GM18526 (cell line): ENCODE data around the gene ARHGAP5.

Source experiments
- POLR2A ChIP-seq: IDR thresholded peaks from 3 replicates; pipeline ENCODE4 v1.6.1; 2011; ENCODE audit not compliant: insufficient read length; ENCODE audit errors: extremely low read depth

Gene ARHGAP5

GRCh38 chr14:32189811-32190210 lies 112.7 kb downstream of the ARHGAP5 start:
- TF ChIP-seq POLR2A, result no peak

GRCh38 chr14:32190673-32191072 lies 113.6 kb downstream of the ARHGAP5 start:
- no peak for TF ChIP-seq POLR2A

- TF ChIP-seq POLR2A, result no peak
Observed at GRCh38 chr14:32192712-32193373, 115.7 kb downstream of the ARHGAP5 start.

DNA sequence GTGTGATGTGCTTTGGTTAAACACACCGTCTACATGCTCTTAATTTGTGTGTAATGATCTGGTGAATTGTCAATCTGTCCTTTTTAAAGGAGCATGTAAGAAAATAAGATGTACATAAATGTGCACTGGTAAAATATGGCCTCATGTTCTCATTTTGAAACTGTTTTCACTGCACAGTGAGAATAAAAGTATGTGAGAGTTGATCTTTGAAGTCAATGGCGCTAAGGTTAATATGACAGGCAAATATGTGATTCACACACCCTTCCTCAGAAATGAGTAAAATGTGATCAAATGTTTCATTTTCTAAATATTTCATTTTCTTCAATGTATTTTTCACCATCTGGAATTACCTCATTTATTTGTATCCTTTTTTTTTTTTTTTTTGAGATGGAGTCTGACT lies 116.4 kb downstream of the ARHGAP5 start:
- TF ChIP-seq POLR2A, result no peak

DNA sequence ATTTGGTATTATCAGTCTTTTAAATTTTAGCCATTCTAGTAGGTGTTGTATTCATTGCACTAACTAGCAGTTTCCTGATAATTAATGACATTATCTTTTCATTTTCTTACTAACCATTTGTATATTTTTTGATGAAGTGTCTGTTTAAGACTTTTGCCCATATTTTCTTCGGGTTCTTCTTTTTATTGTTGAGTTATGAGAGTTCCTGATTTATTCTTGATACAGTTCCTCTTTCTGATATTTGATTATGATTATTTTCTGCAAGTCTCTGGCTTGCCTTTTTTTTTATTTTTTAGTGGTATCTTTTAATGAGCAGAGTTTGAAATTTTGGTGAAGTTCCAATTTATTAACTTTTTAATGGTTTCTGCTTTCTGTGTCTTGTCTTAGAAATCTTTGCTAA lies 118.5 kb downstream of the ARHGAP5 start:
- no peak for TF ChIP-seq POLR2A

DNA sequence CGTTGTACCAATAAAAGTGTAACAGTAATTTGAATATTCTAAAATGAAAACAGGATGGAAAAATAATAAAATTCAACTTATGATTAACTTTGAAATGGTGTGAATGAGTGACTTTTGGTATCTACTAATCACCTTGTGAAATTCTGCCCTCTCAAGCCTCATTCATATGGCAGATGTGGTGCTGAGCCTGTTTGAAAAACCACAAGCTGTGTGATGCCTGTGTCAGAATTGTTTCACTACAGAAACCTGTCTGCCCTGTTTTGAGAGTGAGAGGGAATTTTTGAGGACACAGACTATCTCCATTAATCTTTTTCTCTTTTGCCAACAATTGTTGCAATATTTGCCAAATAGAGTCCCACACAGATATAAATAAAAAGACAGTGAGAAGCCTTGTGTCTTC lies 120.8 kb downstream of the ARHGAP5 start:
- no peak for TF ChIP-seq POLR2A

GRCh38 chr14:32200368-32201192 lies 123.5 kb downstream of the ARHGAP5 start:
- no peak for TF ChIP-seq POLR2A

GRCh38 chr14:32201193-32201815 lies 124.2 kb downstream of the ARHGAP5 start:
- TF ChIP-seq POLR2A, result no peak

GRCh38 chr14:32201816-32202490 lies 124.8 kb downstream of the ARHGAP5 start, which contains the start of gene RNU6-7:
TSS of gene RNU6-7 (plus strand) at chr14:32202045.
- TF ChIP-seq POLR2A, result no peak

DNA sequence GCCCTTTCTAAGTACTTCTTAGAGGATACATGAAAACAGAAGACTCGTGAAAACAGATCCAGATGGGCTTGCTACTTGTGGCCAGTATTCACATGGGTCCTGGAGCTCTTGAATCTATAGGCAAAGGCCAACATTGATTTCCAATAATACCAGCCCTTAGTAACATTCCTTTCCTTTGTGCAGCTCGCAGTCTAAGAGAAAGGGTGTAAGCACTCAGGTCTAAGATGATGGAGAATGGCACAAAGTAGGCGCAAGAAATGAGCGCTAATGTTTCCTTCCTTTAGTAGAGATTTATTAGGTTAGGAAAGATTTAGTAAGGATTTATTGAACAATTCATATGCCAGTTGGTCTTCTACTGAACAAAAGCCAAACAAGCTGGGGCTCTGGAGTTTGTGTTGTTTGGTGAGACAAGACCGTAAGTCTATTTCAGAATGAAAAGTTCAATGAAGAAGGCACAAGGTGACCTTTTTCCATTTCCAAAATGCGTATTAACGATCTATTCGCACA lies 125.4 kb downstream of the ARHGAP5 start:
- TF ChIP-seq POLR2A, result no peak

- peak; percentile 58 for TF ChIP-seq POLR2A
Observed at GRCh38 chr14:32202998-32203882, 126.1 kb downstream of the ARHGAP5 start, which contains the start of gene RNU6-8. TSS of gene RNU6-8 (minus strand) at chr14:32203269.

DNA sequence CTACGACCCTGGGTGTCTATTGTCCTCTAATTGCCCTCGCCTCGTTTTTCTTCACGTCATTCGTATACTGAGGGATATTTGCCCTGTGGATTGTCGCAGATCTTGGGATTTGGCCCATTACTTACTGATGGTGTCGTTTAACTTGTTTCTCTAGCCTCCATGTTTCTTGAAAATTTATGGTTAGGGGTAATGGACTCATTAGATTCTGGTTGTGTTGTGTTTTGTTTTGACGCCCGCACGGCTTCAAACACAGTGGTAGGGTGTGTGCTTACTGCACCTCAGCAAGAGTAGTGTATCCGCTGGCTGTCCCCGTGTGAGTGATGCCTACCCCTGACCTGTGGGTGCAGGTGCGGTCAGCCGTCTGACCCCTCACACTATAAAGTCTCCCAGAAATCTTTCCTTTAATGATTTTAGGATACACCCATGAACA lies 126.8 kb downstream of the ARHGAP5 start:
- no peak for TF ChIP-seq POLR2A

DNA sequence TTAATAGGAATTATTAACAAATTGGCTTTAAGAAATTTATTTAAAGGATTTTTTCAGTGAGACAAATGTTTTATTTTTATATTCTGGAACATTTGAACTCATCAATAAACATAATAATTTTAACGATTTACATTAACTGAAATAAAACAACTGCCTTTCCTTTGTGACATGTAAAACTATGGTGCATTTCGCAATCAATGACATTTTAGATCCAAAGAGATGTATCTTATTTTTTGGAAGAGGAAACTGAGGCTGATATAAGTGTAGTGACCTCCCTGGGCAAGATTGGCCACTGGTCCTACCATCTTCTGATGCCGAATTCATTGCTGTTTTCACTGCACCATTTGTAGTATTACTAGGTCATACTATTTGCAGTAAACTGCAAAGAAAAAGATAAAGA lies 128.4 kb downstream of the ARHGAP5 start:
- TF ChIP-seq POLR2A, result no peak

GRCh38 chr14:32205984-32206383 lies 128.9 kb downstream of the ARHGAP5 start:
- no peak for TF ChIP-seq POLR2A
